Stimulated activated CD4-positive, alpha-beta T cell treated with anti-CD3 and anti-CD28 coated beads, Interleukin-15, amount 100 ng/mL, for 48 hours (primary cell): Measurements from ENCODE around the gene PHF20.
"Not testable (repeated sequence)": the region's sequence is repeated elsewhere in the genome, so short reads cannot be mapped to it uniquely, and the experiment has no call there.

Experiments used
- DNase-seq, 2 donors: peaks; one replicate each; pipeline ENCODE4 v3.0.0-alpha.2; 2020; ENCODE audit warnings: low read depth in 2 of 2

Gene PHF20

GRCh38 chr20:35776513-35777101, 4.8 kb downstream of the PHF20 start:
- DNase-seq: no peak

- not testable (repeated sequence) for DNase-seq
These were observed 12.0 kb downstream of the PHF20 start for GRCh38 chr20:35783811-35784210.

- DNase-seq: not testable (repeated sequence)
These were observed 13.7 kb downstream of the PHF20 start for GRCh38 chr20:35785541-35785940.

DNA sequence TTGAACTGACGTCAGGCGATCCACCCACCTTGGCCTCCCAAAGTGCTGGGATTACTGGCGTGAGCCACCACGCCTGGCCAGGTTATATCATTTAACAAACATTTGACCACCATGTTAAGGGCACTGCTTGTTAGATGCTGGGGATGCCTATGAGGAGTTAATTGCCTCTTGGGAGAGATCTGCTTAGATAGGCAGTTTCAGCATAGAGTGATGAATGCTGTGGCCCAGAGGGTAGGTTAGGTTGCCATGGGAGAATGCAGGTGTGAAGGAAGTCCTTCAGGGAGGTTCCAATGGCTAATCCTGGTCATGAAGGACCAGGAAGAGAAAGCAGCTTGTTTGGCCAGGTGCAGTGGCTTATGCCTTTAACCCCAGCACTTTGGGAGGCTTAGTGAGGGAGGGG, 17.0 kb downstream of the PHF20 start:
- DNase-seq: no peak

DNA sequence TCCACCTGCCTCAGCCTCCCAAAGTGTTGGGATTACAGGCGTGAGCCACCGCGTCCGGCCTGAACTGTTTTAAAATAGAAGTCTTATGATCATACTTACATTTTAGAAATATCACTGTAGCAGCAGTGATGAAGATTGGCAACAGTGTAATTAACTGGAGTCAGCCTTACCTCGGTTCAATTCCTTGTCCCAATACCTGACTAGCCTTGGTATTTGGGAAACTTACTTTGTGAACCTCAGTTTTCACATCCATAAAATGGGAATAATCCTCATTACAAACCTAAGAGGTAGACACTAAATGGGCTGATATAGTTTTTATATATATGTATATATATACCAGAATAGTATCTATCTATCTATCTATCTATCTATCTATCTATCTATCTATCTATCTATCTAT, 19.3 kb downstream of the PHF20 start:
- DNase-seq: no peak

GRCh38 chr20:35791821-35792220, 20.0 kb downstream of the PHF20 start:
- DNase-seq: no peak

GRCh38 chr20:35792740-35793139, 20.9 kb downstream of the PHF20 start:
- no peak for DNase-seq

DNA sequence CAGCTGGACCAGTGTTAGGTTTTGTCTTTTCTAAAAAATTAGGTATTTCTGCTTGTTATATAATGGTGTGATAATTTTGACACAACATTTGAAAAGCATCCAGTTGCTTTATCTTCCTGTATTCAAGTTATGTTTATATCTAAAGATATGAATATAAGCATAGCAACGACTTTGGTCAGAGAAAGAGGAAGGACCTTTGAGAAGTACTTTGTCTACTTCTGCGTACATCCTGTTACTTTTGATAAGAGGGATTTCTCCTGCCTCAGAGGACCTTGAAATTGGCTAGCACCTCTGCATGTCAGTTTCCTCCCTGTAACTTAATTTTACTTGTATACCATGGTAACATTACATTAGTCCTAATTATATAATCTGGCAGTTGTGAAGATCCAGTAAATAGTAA, 24.8 kb downstream of the PHF20 start:
- no peak for DNase-seq

DNA sequence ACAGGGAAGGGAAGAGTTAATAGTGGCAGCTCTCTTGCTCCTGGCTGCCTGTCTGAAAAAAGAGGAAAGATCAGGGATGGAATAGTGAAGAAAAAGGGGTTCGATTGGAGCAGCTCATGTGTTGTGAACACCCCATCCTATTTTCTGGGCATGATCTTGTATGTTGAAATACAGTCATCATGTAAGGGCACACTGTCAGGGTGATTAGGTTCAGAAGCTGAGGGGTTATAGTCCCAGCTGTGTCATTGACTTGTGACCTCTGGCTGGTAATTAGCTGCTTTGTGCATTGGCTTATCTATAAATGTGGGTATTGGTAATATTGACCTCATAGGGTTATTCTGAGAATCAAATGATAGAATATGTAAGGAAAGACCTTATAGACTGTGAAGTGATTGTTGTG, 30.1 kb downstream of the PHF20 start:
- DNase-seq: no peak

DNA sequence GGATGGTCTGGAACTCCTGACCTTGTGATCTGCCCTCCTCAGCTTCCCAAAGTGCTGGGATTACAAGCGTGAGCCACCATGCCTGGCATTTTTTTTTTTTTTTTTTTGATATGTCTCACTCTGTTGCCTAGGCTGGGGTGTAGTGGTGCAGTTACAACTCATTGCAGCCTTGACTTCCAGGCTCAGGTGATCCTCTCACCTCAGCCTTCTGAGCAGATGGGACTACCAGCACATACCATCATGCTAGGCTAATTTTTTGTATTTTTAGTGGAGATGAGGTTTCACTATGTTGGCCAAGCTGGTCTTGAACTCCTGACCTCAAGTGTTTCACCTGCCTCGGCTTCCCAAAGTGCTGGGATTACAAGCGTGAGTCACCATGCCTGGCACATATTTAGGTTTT, 34.3 kb downstream of the PHF20 start:
- no peak for DNase-seq

- DNase-seq: no peak
These were observed 36.1 kb downstream of the PHF20 start for GRCh38 chr20:35807877-35808276.

GRCh38 chr20:35820715-35821114, 48.9 kb downstream of the PHF20 start:
- no peak for DNase-seq

DNA sequence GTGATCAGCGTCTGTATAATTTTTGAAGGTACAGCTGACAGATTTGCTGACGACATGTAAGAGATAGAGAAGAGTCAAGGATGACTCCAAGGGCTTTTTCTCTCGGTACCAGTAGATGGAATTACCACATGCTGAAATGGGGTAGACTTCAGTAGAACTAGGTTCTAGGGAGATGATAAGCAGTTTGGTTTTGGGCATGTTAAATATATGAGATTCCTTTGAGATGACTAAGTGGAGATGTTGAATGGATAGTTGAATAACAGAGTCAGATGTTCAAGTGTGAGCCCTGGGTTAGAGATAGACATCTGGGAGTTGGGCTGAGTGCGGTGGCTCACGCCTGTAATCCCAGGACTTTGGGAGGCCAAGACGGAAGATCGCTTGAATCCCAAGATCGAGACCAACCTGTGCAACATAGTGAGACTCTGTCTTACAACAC, 50.0 kb downstream of the PHF20 start:
- no peak for DNase-seq

DNA sequence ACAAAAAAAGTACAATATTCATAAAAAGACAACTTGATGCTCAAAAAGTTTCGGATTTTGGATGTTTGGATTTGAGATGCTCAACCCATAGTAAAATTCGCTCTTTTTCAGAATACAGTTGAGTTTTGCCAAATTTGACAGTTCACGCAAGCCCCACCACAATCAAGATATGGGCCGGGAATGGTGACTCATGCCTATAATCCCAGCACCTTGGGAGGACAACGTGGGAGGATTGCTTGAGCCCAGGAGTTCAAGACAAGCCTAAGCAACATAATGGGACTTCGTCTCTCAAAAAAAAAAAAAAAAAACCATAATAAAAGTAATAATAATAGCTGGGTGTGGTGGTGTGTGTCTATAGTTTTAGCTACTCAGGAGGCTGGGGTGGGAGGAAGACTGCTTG, 51.3 kb downstream of the PHF20 start:
- DNase-seq: no peak

DNA sequence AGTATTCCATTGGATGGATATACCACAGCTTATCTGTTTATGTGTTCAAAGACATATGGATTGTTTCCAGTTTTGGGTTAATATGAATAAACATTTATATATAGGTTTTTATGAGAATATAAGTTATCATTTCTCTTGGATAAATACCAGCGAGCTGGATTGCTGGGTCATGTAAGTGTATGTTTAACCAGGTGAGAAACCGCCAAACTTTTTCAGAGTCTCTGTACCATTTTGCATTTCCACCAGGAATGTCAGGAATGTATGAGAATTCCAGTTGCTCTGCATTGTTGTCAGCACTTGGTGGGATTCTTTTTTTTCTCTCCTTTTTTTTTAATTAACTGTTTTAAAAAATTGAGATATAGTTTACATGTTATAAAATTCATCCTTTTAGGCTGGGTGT, 52.1 kb downstream of the PHF20 start:
- no peak for DNase-seq

DNA sequence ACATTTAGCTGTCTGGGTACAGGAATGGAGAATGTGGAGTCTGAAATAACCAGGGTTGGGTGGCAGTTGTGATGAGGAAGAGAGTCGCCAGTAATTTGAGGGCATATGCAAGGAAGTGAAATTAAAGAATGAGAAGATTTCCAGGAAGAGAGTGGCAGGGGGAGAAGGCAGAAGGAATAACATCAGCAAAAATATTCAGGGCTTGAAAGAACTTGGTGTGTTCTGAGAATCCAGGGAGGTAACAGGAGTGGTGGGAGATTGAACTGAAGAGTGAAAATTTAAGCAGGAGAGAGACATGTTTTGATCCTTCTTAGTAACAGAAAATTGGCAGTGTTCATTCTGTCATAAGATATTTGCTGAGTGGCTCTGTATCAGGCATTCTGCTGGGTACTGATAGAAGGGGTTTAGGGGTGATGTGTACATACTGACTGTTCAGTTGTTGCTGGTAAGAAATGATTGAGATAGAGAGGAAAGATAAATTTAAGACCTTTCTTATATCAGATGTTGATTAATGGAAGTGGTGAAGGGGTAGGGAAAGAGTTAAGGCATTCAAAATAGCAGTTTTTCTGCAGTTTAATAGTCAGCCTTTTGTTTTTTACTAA, 54.7 kb downstream of the PHF20 start:
- DNase-seq: no peak

- DNase-seq: no peak
These were observed 56.6 kb downstream of the PHF20 start for GRCh38 chr20:35828434-35828833.

- no peak for DNase-seq
These were observed 57.1 kb downstream of the PHF20 start for GRCh38 chr20:35828916-35829315.

- no peak for DNase-seq
These were observed 58.4 kb downstream of the PHF20 start for GRCh38 chr20:35830264-35830663.

GRCh38 chr20:35831029-35831428, 59.2 kb downstream of the PHF20 start:
- DNase-seq: no peak

- no peak for DNase-seq
These were observed 60.2 kb downstream of the PHF20 start for GRCh38 chr20:35831971-35832370.

DNA sequence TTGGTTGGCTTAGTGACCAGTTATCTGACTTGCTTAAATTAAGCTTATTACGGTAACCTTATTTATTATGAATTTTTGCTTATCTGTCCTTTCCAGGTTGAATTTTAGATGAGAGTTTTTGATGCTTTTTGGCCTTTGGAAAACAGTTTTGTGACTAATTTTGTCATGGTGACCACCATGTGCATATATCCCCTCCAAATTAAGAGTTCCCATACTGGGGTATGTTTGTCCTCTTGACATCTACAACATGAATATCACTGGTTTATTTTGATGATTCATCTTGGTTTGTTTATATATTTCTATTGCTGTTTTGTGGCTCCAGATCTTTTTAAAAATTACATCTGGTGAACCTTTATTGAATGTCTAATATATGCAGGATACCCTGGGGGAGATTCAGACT, 61.4 kb downstream of the PHF20 start:
- DNase-seq: no peak

- DNase-seq: no peak
These were observed 65.9 kb downstream of the PHF20 start for GRCh38 chr20:35837577-35838195.

DNA sequence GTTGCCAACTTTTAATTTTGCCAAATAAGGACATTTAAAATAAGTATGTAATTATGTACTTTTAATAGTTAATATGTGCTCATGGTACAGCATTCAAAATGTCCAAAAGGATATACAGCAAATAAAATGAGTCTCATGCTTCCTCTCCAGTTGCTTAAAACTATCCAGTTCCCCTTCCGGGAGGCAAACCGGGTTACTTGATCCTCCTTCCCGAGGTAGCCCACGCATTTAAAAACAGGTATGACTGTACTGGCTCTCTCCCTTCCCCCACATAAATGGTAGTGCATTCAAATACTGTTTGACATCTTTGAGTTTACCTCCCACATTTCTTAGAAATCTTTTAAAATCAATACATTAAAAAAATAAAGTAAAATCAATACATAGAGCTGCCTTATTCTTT, 66.4 kb downstream of the PHF20 start:
- DNase-seq: no peak
